ENCODE measurements around the gene BRICD5. TPM values are rescaled to one million over a fixed set of nuclear protein-coding genes. Genes with fewer than 3 reads are reported as not detected.

The BRICD5 gene
- total RNA-seq, 2 donors from 2014 or later: 2.1 to 2.6 TPM

- intact Hi-C loops (cut with DNase I): no loop called here
- DNase-seq (ENCODE audit: low spot score): no peak
These were observed 19.3 kb downstream of the BRICD5 start for GRCh38 chr16:2191446-2191706.

- intact Hi-C loops (cut with DNase I): no loop called here
- no peak for DNase-seq (ENCODE audit: low spot score)
These were observed 19.8 kb downstream of the BRICD5 start for GRCh38 chr16:2190659-2191445.

DNA sequence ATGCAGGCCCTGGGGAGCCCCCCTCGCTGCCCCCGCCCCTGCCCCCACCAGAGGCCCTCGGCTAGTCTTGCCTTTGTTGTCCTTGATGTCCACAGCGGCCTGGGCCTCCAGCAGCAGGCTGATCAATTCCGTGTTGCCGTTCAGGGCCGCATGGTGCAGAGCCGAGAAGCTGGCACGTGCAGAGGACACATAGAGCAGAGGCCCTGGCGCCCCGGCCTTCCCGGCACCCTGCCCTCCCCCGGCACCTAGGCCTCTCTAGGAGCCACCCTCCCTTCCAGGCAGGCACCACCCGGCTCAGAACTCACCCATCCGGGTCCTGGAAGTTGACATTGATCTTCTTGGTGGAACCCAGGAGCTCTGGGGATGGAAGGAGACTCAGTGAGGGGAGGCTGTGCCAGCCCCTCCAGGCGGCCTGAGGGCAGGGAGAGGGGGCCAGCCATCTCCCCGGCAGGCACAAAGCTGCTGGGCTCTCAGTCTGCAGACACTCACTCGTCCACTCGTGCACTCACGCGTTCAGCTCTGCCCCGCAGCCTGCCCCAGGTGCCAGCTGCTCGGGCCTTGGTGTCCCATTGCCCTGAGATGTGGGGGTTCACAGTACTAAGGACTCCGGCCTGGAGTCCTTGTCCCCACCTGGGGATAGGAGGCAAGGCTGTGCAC is 20.5 kb downstream of the BRICD5 start:
- intact Hi-C loops (cut with DNase I): no loop called here
- DNase-seq (ENCODE audit: low spot score): no peak

- intact Hi-C loops (cut with DNase I): no loop called here
- DNase-seq (ENCODE audit: low spot score): no peak
These were observed 21.3 kb downstream of the BRICD5 start for GRCh38 chr16:2189252-2189893.

GRCh38 chr16:2188395-2188794 is 22.3 kb downstream of the BRICD5 start:
- DNase-seq (ENCODE audit: low spot score): no peak
- intact Hi-C loops (cut with DNase I): no loop called here

DNA sequence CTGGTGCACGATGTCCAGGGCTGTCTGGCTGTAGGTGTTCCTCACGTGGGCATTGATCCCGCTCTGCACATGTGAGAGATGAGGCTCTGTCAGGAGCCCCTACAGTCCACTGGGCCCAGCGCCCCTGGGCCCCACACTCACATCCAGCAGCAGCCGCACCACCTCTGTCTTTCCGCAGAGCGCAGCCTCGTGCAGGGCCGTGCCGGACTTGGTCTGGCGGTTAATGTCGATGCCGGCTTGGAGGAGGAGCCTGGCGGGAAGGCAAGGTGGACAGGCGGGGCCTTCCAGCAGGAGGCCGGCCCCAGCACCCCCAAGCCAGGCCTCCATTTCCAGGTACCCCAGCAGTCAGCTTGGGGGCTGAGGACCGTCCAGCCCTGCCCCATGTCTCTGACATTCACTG is 23.5 kb downstream of the BRICD5 start:
- DNase-seq (ENCODE audit: low spot score): no peak

DNA sequence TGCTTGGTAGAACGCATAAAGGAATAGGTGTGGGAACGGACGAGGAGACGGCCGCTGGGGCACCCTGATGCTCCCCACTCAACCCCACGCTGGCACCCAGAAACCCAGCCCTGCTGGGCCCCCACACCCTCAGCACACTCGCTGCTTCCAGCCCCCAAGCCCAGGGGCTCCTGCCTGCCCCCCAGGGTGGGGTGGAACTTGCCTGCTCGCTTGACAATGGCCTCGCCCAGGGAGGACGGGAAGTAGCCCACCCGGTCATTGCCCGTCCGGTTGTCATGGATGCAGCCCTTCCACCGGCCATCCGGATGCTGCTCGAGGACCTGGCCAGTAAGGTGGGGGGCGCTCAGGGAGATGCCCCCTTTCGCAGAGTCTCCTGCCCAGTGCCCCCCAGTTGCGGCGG is 24.2 kb downstream of the BRICD5 start:
- intact Hi-C loops (cut with DNase I): no loop called here
- DNase-seq (ENCODE audit: low spot score): no peak

More for the DNA sequence above, 23.5 kb downstream of the BRICD5 start:
- intact Hi-C loops (cut with DNase I): no loop called here

- no peak for DNase-seq (ENCODE audit: low spot score)
- intact Hi-C loops (cut with DNase I): no loop called here
These were observed 24.6 kb downstream of the BRICD5 start for GRCh38 chr16:2186064-2186463.

- intact Hi-C loops (cut with DNase I): no loop called here
- DNase-seq (ENCODE audit: low spot score): no peak
These were observed 25.7 kb downstream of the BRICD5 start for GRCh38 chr16:2184962-2185361.

DNA sequence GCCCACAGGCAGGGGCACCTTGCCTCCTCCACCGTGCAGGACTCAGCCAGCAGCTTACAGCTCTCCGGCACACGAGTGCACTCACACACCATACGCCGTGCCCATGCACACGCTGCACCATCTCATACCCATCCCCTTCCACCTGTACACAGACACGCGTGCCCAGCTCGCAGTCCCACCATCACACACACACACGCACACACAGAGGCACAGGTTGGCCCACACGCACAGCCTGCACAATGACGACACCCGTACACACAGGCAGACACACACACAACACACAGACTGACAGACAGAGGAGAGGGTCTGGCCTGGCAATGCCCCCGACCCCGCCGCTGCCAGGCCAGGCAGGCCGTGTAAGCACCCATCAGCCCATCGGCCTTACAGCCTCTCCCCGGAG is 26.3 kb downstream of the BRICD5 start:
- intact Hi-C loops (cut with DNase I): no loop called here
- no peak for DNase-seq (ENCODE audit: low spot score)

DNA sequence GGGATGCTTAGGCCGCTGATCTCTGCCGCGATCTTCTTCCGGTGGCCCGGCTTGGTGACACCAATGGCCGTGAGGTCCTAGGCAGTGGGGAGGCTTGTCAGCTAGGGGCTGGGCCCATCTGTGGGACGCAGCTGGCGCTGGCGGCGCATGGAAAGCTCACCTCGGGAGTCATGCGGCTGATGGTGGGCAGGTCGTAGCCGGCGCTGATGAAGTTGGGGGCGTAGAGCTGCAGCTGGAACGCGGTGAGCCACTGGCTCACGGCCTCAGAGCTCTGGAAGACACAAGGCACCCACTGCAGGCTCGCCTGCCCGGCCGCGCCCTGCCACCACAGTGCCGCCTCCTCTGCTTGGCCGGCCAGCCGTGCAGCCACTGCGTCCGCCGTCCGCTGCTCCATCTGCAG is 27.0 kb downstream of the BRICD5 start:
- DNase-seq (ENCODE audit: low spot score): no peak
- intact Hi-C loops (cut with DNase I): no loop called here

DNA sequence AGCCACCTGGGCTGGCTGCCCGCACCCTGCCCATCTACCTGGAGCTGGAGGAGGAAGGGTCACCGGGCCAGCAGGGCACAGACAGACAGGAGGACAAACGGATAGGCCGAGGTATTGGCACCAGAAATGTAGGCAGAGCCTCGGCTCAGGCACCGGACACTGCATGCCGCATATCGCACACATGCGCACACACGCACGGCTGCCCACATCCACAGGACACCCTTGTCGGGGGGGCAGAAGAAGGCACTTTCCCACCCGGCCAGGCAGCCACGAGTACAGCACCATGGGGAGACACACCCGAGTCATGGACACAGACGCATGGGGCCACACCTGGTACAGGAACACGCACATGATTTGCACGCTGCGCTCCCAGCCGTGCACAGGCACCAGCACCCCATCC is 28.7 kb downstream of the BRICD5 start:
- no peak for DNase-seq (ENCODE audit: low spot score)
- intact Hi-C loops (cut with DNase I): no loop called here

- no peak for DNase-seq (ENCODE audit: low spot score)
- intact Hi-C loops (cut with DNase I): no loop called here
These were observed 29.4 kb downstream of the BRICD5 start for GRCh38 chr16:2180962-2181923.

- intact Hi-C loops (cut with DNase I): no loop called here
- no peak for DNase-seq (ENCODE audit: low spot score)
These were observed 30.2 kb downstream of the BRICD5 start for GRCh38 chr16:2180461-2180860.

- no peak for DNase-seq (ENCODE audit: low spot score)
These were observed 31.1 kb downstream of the BRICD5 start for GRCh38 chr16:2179576-2179975.

GRCh38 chr16:2179107-2179501 is 31.6 kb downstream of the BRICD5 start:
- DNase-seq (ENCODE audit: low spot score): no peak
- intact Hi-C loops (cut with DNase I): no loop called here

More at GRCh38 chr16:2179576-2179975, 31.1 kb downstream of the BRICD5 start:
- intact Hi-C loops (cut with DNase I): no loop called here

DNA sequence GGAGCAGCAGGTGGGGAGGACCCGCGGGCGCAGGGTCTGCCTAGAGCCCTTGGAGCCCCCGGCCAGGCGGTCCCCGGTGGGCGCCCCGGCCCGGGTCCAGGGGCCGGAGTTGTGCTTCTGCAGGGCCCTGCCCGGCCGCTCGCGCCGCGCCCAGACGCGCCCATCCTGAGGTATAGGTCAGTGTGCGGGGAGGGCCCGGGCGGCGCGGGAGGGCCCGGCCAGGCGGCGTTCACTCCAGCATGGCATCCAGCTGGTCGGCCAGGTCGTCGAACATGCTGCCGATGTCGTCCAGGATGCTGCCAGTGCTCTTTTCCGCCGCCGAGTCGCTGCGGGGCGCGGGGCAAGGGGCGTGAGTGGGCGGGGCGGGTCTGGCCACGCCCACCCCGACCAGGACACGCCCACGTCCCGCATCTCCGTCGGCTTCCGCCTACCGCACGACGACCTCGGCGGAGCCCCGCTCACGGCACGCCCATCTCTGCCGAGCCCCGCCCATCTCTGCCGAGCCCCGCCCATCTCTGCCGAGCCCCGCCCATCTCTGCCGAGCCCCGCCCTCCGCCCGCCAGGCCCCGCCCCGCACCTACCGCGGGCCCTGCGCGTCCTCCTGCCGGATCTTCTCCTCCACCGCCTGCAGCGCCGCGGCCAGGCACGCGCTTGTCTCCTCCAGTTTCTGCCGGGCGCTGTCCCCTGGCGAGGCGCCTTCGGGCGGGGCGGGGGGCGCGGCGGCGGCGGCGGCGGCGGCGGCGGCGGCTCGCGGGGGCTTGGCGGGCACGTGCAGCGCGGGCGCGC is 32.1 kb downstream of the BRICD5 start:
- DNase-seq (ENCODE audit: low spot score): no peak
- intact Hi-C loops (cut with DNase I): no loop called here

GRCh38 chr16:2177561-2177960 is 33.1 kb downstream of the BRICD5 start:
- no peak for DNase-seq (ENCODE audit: low spot score)
- intact Hi-C loops (cut with DNase I): no loop called here

DNA sequence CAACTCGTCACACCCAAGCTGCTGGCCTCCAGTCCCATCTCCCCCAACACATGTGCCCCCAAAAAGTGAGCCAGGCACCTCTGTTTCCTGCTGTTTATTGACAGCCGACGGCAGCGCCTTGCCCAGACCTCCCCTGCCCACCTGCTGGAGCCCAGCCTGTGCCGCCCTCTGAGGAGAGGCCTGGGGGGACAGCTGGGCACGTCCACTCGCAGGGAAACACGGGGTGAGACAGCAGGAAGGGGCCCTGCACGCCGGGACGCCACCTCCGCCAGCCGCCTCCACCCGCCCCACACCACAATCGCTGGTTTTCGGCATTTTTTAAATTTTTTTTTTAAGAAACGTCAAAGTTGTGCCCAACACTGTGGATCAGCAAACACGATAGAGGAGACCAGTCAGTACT is 33.6 kb downstream of the BRICD5 start:
- intact Hi-C loops (cut with DNase I): no loop called here
- DNase-seq (ENCODE audit: low spot score): no peak
